ENCODE measurements around the gene RXRA.

Gene RXRA

DNA sequence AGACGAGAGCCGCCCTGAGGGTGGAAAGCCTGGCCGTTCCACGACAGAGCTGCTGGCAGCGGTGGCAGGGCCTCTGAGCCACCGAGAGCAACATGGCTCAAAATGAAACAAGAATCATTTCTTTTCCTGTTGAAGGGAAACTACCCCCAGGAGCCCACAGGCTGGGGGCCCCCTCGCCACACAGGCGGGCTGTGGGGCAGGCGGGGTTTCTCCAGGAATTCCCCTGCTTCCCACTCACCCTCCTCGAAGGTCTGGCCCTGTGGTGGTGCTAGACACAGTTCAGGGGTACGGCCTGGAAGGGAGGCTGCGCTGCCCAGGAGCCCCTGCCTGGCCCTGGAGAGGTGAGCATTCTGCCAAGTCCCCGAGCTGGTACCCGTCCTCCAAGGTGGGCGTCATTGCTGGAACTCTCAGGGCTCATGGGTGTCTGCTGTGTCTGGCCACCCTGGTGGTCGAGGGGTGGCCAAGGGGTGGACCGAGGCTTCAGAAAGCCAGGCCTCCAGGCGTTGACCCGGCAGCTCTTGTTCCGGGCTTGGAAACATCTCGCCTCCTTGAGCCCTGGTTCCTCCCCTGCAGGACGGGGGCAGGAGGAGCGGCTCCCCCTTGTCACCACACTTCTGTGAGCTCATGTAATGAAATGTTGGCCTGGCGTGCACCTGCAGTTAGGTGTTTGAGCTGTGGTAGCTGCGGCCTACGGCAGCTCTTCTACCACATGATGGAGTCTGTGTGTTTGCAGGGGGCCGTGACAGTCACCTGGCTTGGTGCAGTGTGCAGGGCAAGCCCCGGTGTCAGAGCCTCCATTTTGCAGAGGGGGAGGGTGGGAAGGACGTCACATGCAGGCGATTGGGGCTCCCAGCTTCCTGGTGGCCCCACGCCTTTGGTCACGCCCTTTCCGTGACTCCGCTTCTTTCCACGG, 65.3 kb downstream of the RXRA start:
- Histone ChIP-seq H3K4me1 (ENCODE audit: insufficient read depth, low read length) (no peaks in the 10 kb centered on the region), H3K27me3 (ENCODE audit: insufficient read depth, low read length) (no peaks in the 10 kb centered on the region), H3K9ac (ENCODE audit: low read depth, low read length) (no peak overlapping the region), H3K4me3 (ENCODE audit: low read length) (no peak overlapping the region), H3K36me3 (ENCODE audit: insufficient read depth, low read length) (no peaks in the 10 kb centered on the region), H3K27ac (ENCODE audit: low read depth, low read length) (no peak overlapping the region), H3K9me3 (ENCODE audit: insufficient read depth, low read depth, low read length) (no peaks in the 10 kb centered on the region)
- 93% methylated on average over 35 of the region's 35 CpGs for WGBS

GRCh38 chr9:134392900-134393299, 66.6 kb downstream of the RXRA start:
- H3K36me3 ChIP-seq (ENCODE audit: insufficient read depth, low read length), result no peaks in the 10 kb centered on the region
- no peaks in the 10 kb centered on the region for H3K9me3 ChIP-seq (ENCODE audit: insufficient read depth, low read depth, low read length)
- no peaks in the 10 kb centered on the region for H3K27me3 ChIP-seq (ENCODE audit: insufficient read depth, low read length)
- H3K9ac ChIP-seq (ENCODE audit: low read depth, low read length), result no peak overlapping the region
- no peak overlapping the region for H3K27ac ChIP-seq (ENCODE audit: low read depth, low read length)
- H3K4me3 ChIP-seq (ENCODE audit: low read length), result no peak overlapping the region
- no peaks in the 10 kb centered on the region for H3K4me1 ChIP-seq (ENCODE audit: insufficient read depth, low read length)
- 94% methylated on average over 12 of the region's 12 CpGs for WGBS

- no peaks in the 10 kb centered on the region for H3K27me3 ChIP-seq (ENCODE audit: insufficient read depth, low read length)
- no peaks in the 10 kb centered on the region for H3K4me1 ChIP-seq (ENCODE audit: insufficient read depth, low read length)
- 94% methylated on average over 7 of the region's 7 CpGs for WGBS
- no peak overlapping the region for H3K27ac ChIP-seq (ENCODE audit: low read depth, low read length)
- H3K4me3 ChIP-seq (ENCODE audit: low read length), result no peak overlapping the region
- H3K9ac ChIP-seq (ENCODE audit: low read depth, low read length), result no peak overlapping the region
- H3K9me3 ChIP-seq (ENCODE audit: insufficient read depth, low read depth, low read length), result peaks cover under 1% of the 10 kb centered on the region; the same call in 1 of the 2 replicates
- H3K36me3 ChIP-seq (ENCODE audit: insufficient read depth, low read length), result no peaks in the 10 kb centered on the region
Observed at GRCh38 chr9:134393582-134394280, 67.5 kb downstream of the RXRA start.

DNA sequence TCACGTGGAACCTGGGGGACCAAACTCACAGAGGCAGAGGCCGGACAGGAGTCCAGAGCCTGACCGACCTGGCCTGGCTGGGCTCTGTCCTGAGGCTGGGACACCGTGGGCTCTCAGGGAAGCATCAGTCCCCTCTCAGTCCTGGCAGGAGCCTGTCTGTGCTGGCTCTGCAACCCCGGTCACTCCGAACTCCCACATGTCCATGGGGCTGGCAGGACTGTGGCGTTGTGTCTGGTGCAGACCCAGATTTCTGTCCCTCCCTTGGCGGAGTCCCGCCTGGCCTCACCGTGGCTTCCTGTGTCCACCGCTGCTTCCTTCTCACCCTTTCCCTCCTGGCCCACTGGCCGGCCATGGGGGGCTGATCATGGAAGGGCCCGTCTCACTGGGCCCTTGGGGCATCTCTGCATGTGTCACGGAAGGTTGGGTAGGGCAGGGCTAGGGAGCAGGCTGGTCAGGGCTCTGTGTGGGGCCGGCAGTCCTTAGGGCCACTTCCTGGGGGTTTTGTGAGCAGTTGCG, 68.8 kb downstream of the RXRA start:
- Histone ChIP-seq H3K27ac (ENCODE audit: low read depth, low read length) (no peak overlapping the region), H3K36me3 (ENCODE audit: insufficient read depth, low read length) (no peaks in the 10 kb centered on the region), H3K9ac (ENCODE audit: low read depth, low read length) (no peak overlapping the region), H3K9me3 (ENCODE audit: insufficient read depth, low read depth, low read length) (peaks cover 8% of the 10 kb centered on the region), H3K4me1 (ENCODE audit: insufficient read depth, low read length) (no peaks in the 10 kb centered on the region), H3K27me3 (ENCODE audit: insufficient read depth, low read length) (no peaks in the 10 kb centered on the region), H3K4me3 (ENCODE audit: low read length) (no peak overlapping the region)
- WGBS, result 95% methylated on average over 16 of the region's 16 CpGs

GRCh38 chr9:134395737-134396257, 69.5 kb downstream of the RXRA start:
- no peak overlapping the region for H3K4me3 ChIP-seq (ENCODE audit: low read length)
- H3K9ac ChIP-seq (ENCODE audit: low read depth, low read length), result no peak overlapping the region
- no peaks in the 10 kb centered on the region for H3K36me3 ChIP-seq (ENCODE audit: insufficient read depth, low read length)
- H3K4me1 ChIP-seq (ENCODE audit: insufficient read depth, low read length), result no peaks in the 10 kb centered on the region
- WGBS, result 84% methylated on average over 12 of the region's 12 CpGs
- no peak overlapping the region for H3K27ac ChIP-seq (ENCODE audit: low read depth, low read length)
- H3K9me3 ChIP-seq (ENCODE audit: insufficient read depth, low read depth, low read length), result peaks cover 8% of the 10 kb centered on the region
- H3K27me3 ChIP-seq (ENCODE audit: insufficient read depth, low read length), result no peaks in the 10 kb centered on the region

DNA sequence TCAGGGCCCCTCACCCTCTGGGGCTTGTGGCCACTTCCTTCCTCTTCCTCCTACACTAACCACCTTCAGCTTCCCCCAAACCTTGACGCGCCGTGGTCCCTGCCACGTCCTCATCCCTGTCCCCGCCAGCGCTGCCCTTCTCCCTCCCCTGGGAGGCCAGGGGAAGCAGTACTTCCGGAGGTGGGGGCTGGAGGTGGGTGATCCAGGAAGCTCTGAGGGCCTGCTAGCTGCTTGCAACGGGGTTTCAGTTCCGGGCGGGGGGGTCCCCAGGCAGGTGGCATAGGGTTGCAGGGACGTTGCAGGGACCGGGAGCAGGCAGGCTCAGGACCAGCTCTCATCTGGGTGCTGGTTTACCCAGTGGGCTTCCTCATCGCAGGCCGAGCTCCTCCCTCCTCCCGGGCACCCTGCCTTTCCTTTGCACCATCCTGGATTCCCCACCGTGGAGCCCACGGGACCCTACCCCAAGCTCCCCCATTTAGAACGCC, 70.0 kb downstream of the RXRA start:
- no peaks in the 10 kb centered on the region for H3K4me1 ChIP-seq (ENCODE audit: insufficient read depth, low read length)
- no peak overlapping the region for H3K27ac ChIP-seq (ENCODE audit: low read depth, low read length)
- H3K36me3 ChIP-seq (ENCODE audit: insufficient read depth, low read length), result no peaks in the 10 kb centered on the region
- 85% methylated on average over 18 of the region's 18 CpGs for WGBS
- no peak overlapping the region for H3K9ac ChIP-seq (ENCODE audit: low read depth, low read length)
- H3K27me3 ChIP-seq (ENCODE audit: insufficient read depth, low read length), result no peaks in the 10 kb centered on the region
- H3K4me3 ChIP-seq (ENCODE audit: low read length), result no peak overlapping the region
- H3K9me3 ChIP-seq (ENCODE audit: insufficient read depth, low read depth, low read length), result peaks cover 8% of the 10 kb centered on the region

DNA sequence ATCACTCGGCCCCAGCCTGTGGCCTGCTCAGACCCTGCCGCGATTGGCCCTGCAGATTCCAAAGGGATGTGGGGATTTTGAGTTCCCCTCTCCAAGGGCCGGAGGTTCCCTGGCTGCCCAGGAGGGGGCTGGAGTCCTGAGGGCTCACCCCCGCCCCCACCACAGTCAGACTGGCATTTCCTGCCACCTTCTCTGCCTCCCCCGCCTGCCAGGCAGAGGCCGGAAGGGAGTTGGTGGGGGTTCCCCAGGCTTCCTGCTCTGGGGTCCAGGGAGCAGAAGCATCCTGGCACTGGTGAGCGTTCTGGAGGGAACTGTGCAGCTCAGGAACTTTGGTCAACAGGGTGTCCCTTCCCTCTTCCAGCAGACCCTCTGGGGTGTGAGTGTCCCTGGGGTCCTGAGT, 70.6 kb downstream of the RXRA start:
- WGBS, result 90% methylated on average over 8 of the region's 8 CpGs

DNA sequence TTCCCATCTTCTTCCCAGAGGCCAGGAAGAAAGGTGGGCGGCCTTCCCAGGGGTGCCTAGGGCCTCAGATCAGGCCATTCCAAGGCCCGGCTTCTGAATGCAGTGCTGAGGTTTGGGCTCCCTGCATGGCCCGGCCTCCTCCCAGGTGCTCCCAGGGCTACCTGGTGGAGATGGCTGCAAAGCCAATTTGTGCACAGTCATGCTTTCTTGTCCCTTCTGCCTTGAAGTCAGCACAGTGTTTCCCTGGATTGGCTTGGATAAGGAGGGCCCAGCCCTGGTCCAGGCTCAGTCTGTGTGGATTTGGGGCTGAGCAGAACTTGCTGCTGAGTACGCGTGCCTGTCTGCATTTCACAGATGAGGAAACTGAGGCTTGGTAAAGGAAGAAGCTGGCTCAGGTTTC, 72.5 kb downstream of the RXRA start:
- H3K9ac ChIP-seq (ENCODE audit: low read depth, low read length), result no peak overlapping the region
- H3K4me3 ChIP-seq (ENCODE audit: low read length), result no peak overlapping the region
- H3K27ac ChIP-seq (ENCODE audit: low read depth, low read length), result no peak overlapping the region
- H3K36me3 ChIP-seq (ENCODE audit: insufficient read depth, low read length), result no peaks in the 10 kb centered on the region
- H3K9me3 ChIP-seq (ENCODE audit: insufficient read depth, low read depth, low read length), result peaks cover 8% of the 10 kb centered on the region
- WGBS, result 94% methylated on average over 5 of the region's 5 CpGs
- H3K4me1 ChIP-seq (ENCODE audit: insufficient read depth, low read length), result no peaks in the 10 kb centered on the region
- H3K27me3 ChIP-seq (ENCODE audit: insufficient read depth, low read length), result no peaks in the 10 kb centered on the region

More for the DNA sequence above, 70.6 kb downstream of the RXRA start:
- Histone ChIP-seq H3K4me3 (ENCODE audit: low read length) (no peak overlapping the region), H3K27ac (ENCODE audit: low read depth, low read length) (no peak overlapping the region), H3K9me3 (ENCODE audit: insufficient read depth, low read depth, low read length) (peaks cover 8% of the 10 kb centered on the region), H3K9ac (ENCODE audit: low read depth, low read length) (no peak overlapping the region), H3K27me3 (ENCODE audit: insufficient read depth, low read length) (no peaks in the 10 kb centered on the region), H3K36me3 (ENCODE audit: insufficient read depth, low read length) (no peaks in the 10 kb centered on the region), H3K4me1 (ENCODE audit: insufficient read depth, low read length) (no peaks in the 10 kb centered on the region)

DNA sequence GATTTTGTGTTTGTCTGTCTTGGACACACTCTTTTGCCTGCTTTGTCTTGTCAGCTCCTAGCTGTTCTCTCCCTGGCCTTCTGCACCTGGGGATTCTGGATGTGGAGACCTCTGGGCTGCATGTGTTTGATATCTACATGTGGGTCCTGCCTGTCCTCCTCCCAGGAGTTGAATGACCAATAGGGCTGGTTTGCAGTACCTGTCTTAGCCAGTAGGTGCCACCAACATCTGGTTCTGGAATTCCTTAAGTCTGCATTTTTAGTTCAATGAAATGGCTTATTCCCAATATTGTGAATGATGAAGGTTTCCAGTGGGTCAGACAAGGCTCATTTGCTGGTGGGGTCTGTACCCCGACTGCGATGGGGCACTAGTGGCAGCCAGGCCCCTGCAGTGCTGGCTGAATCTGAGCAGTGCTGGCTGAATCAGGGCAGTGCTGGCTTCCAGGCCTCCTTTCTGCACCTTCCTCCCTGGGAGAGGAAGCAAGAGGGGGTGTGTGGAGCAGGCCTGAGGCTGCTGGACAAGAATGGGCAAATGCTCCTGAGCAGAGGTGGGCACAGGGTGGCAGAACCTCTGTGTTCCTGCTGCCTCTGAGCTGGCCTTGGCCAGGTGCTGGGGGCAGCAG, 73.3 kb downstream of the RXRA start:
- Histone ChIP-seq H3K4me1 (ENCODE audit: insufficient read depth, low read length) (no peaks in the 10 kb centered on the region), H3K9ac (ENCODE audit: low read depth, low read length) (no peak overlapping the region), H3K4me3 (ENCODE audit: low read length) (no peak overlapping the region), H3K9me3 (ENCODE audit: insufficient read depth, low read depth, low read length) (peaks cover 8% of the 10 kb centered on the region), H3K36me3 (ENCODE audit: insufficient read depth, low read length) (no peaks in the 10 kb centered on the region), H3K27me3 (ENCODE audit: insufficient read depth, low read length) (no peaks in the 10 kb centered on the region), H3K27ac (ENCODE audit: low read depth, low read length) (no peak overlapping the region)
- WGBS, result 100% methylated on average over 2 of the region's 2 CpGs

DNA sequence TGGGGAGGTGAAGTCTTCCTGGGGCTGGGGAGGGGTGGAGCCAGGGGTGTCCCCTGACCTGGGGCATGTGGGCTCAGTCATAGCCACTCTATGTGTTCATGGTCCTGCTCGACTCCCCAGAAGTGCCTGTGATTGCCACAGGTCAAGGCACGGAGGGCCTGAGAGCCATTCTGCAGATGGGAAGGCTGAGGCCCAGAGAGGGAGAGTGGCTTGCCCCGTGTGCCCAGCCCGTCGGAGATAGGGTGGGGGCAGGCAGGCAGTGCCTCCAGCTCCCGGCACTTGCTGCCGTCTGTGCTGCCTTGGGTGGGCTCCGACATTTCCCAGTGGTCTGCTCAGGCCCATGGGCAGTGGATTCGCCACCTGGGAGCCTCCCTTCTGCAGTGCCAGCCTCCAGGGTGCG, 74.0 kb downstream of the RXRA start:
- peaks cover 8% of the 10 kb centered on the region for H3K9me3 ChIP-seq (ENCODE audit: insufficient read depth, low read depth, low read length)
- 95% methylated on average over 10 of the region's 10 CpGs for WGBS
- no peak overlapping the region for H3K4me3 ChIP-seq (ENCODE audit: low read length)
- H3K27ac ChIP-seq (ENCODE audit: low read depth, low read length), result no peak overlapping the region
- H3K36me3 ChIP-seq (ENCODE audit: insufficient read depth, low read length), result no peaks in the 10 kb centered on the region
- H3K27me3 ChIP-seq (ENCODE audit: insufficient read depth, low read length), result no peaks in the 10 kb centered on the region
- H3K9ac ChIP-seq (ENCODE audit: low read depth, low read length), result no peak overlapping the region
- H3K4me1 ChIP-seq (ENCODE audit: insufficient read depth, low read length), result no peaks in the 10 kb centered on the region

- H3K36me3 ChIP-seq (ENCODE audit: insufficient read depth, low read length), result no peaks in the 10 kb centered on the region
- no peak overlapping the region for H3K4me3 ChIP-seq (ENCODE audit: low read length)
- H3K27me3 ChIP-seq (ENCODE audit: insufficient read depth, low read length), result no peaks in the 10 kb centered on the region
- peaks cover 8% of the 10 kb centered on the region for H3K9me3 ChIP-seq (ENCODE audit: insufficient read depth, low read depth, low read length)
- WGBS, result 96% methylated on average over 19 of the region's 19 CpGs
- H3K9ac ChIP-seq (ENCODE audit: low read depth, low read length), result no peak overlapping the region
- H3K4me1 ChIP-seq (ENCODE audit: insufficient read depth, low read length), result no peaks in the 10 kb centered on the region
- no peak overlapping the region for H3K27ac ChIP-seq (ENCODE audit: low read depth, low read length)
Observed at GRCh38 chr9:134401391-134401790, 75.1 kb downstream of the RXRA start.

All from HUES64 (cell line).